ENCODE data around the gene KPNA6.

Gene KPNA6

GRCh38 chr1:32099426-32099825 is 8.4 kb upstream of the KPNA6 start:
- DNase-seq (ENCODE audit: extremely low spot score): no peak
- POLR2A ChIA-PET: interaction anchor here (0.7 kb wide), 2 partner anchors 26 to 80 kb away, joined by 3 to 4 read pairs; partner anchors contain the start of gene TXLNA
- TF ChIP-seq L3MBTL2 (conservative IDR thresholded peaks at IDR 0.05): no peak
- TF ChIP-seq PKNOX1 (IDR thresholded peaks at IDR 0.05): no peak
- no peak for TF ChIP-seq TARDBP (IDR thresholded peaks at IDR 0.05)
- TF ChIP-seq LEF1 (IDR thresholded peaks at IDR 0.05; ENCODE audit: borderline replicate concordance): no peak
- TF ChIP-seq FOXK2 (IDR thresholded peaks at IDR 0.05): no peak
- TF ChIP-seq FOXM1 (IDR thresholded peaks at IDR 0.05; ENCODE audit: borderline replicate concordance): no peak
- CTCF ChIA-PET: no interaction called here

- TF ChIP-seq HDGF (IDR thresholded peaks at IDR 0.05; ENCODE audit: borderline replicate concordance): no peak
- no peak for TF ChIP-seq CTBP1 (IDR thresholded peaks at IDR 0.05; ENCODE audit: borderline replicate concordance)
- no peak for TF ChIP-seq PKNOX1 (IDR thresholded peaks at IDR 0.05)
- TF ChIP-seq FOXA1 (IDR thresholded peaks at IDR 0.05): no peak
- no peak for TF ChIP-seq NFRKB (IDR thresholded peaks at IDR 0.05)
- no peak for TF ChIP-seq L3MBTL2 (conservative IDR thresholded peaks at IDR 0.05)
- TF ChIP-seq LEF1 (IDR thresholded peaks at IDR 0.05; ENCODE audit: borderline replicate concordance): no peak
- no peak for TF ChIP-seq SP1 (IDR thresholded peaks at IDR 0.05)
- no peak for TF ChIP-seq ARNT (IDR thresholded peaks at IDR 0.05)
- TF ChIP-seq FOXM1 (IDR thresholded peaks at IDR 0.05; ENCODE audit: borderline replicate concordance): no peak
- TF ChIP-seq ELF4 (IDR thresholded peaks at IDR 0.05): no peak
- TF ChIP-seq FOXK2 (IDR thresholded peaks at IDR 0.05): no peak
- no peak for TF ChIP-seq TARDBP (IDR thresholded peaks at IDR 0.05)
- no peak for TF ChIP-seq SUZ12 (IDR thresholded peaks at IDR 0.05)
- no peak for TF ChIP-seq ZNF384 (IDR thresholded peaks at IDR 0.05)
- TF ChIP-seq BHLHE40 (IDR thresholded peaks at IDR 0.05; ENCODE audit: borderline replicate concordance): no peak
- POLR2A ChIA-PET: no interaction called here
- no peak for DNase-seq (ENCODE audit: extremely low spot score)
- CTCF ChIA-PET: no interaction called here
These were observed 7.5 kb upstream of the KPNA6 start for GRCh38 chr1:32100359-32100758.

GRCh38 chr1:32100807-32101708 is 6.8 kb upstream of the KPNA6 start:
- TF ChIP-seq SP1 (IDR thresholded peaks at IDR 0.05): no peak
- TF ChIP-seq TARDBP (IDR thresholded peaks at IDR 0.05): no peak
- no peak for TF ChIP-seq CTBP1 (IDR thresholded peaks at IDR 0.05; ENCODE audit: borderline replicate concordance)
- TF ChIP-seq FOXK2 (IDR thresholded peaks at IDR 0.05): no peak
- TF ChIP-seq PKNOX1 (IDR thresholded peaks at IDR 0.05): no peak
- ChIA-PET CTCF (no interaction called here), POLR2A (interaction anchor here (1.2 kb wide), 1 partner anchor 79 kb away, joined by 4 read pairs; the partner anchor contains the start of gene TXLNA)
- DNase-seq (ENCODE audit: extremely low spot score): peak; percentile 6

- DNase-seq (ENCODE audit: extremely low spot score): no peak
- TF ChIP-seq CTBP1 (IDR thresholded peaks at IDR 0.05; ENCODE audit: borderline replicate concordance) (no peak), PKNOX1 (IDR thresholded peaks at IDR 0.05) (no peak), ARNT (IDR thresholded peaks at IDR 0.05) (no peak)
- ChIA-PET POLR2A (no interaction called here), CTCF (no interaction called here)
These were observed 3.7 kb upstream of the KPNA6 start for GRCh38 chr1:32104127-32104526.

GRCh38 chr1:32105338-32105737 is 2.5 kb upstream of the KPNA6 start:
- no peak for TF ChIP-seq FOXK2 (IDR thresholded peaks at IDR 0.05)
- TF ChIP-seq SP1 (IDR thresholded peaks at IDR 0.05): no peak
- no peak for TF ChIP-seq CTBP1 (IDR thresholded peaks at IDR 0.05; ENCODE audit: borderline replicate concordance)
- TF ChIP-seq PKNOX1 (IDR thresholded peaks at IDR 0.05): no peak
- no peak for TF ChIP-seq TARDBP (IDR thresholded peaks at IDR 0.05)
- peak; percentile 82 for TF ChIP-seq ZNF384 (IDR thresholded peaks at IDR 0.05)
- DNase-seq (ENCODE audit: extremely low spot score): no peak
- CTCF ChIA-PET: interaction anchor here (1.1 kb wide), 1 partner anchor 141 kb away, joined by 3 read pairs; no protein-coding TSS in a partner anchor
- POLR2A ChIA-PET: no interaction called here
